Neural cell (in vitro differentiated cells): ENCODE data around the gene KDF1. TPM values are rescaled to one million over a fixed set of nuclear protein-coding genes. Genes with fewer than 3 reads are reported as not detected.

Experiments used
- H2AFZ ChIP-seq: fragments of 200-600, 300-800 bp; sonication (generic), shearing (Covaris generic); 2 replicates; pipeline ENCODE4 v1.6.0; 2014; ENCODE audit warnings: low read depth, mild to moderate bottlenecking, antibody characterized with exemption, low read length, moderate library complexity
- H3F3A ChIP-seq: fragments of 200-600 bp; shearing (Covaris generic); 2 replicates; pipeline ENCODE4 v1.6.1; 2016; ENCODE audit warnings: mild to moderate bottlenecking, moderate library complexity, mixed read lengths, antibody characterized with exemption, low read length; ENCODE audit not compliant: insufficient read depth, poor library complexity, severe bottlenecking
- H3K27ac ChIP-seq: fragments of 200-600, 300-800 bp; sonication (generic), shearing (Covaris generic); 2 replicates; pipeline ENCODE4 v1.5.1; 2014; ENCODE audit warnings: mild to moderate bottlenecking, low read length, moderate library complexity
- H3K27me3 ChIP-seq: fragments of 300-800, 200-600 bp; sonication (generic), shearing (Covaris generic); 2 replicates; pipeline ENCODE4 v1.6.0; 2014; ENCODE audit warnings: mild to moderate bottlenecking, low read depth, low read length, moderate library complexity; ENCODE audit not compliant: insufficient read depth
- H3K36me3 ChIP-seq: fragments of 300-800, 200-600 bp; sonication (generic), shearing (Covaris generic); 2 replicates; pipeline ENCODE4 v1.5.1; 2014; ENCODE audit warnings: mild to moderate bottlenecking, antibody characterized with exemption, low read length, moderate library complexity; ENCODE audit not compliant: insufficient read depth
- H3K4me2 ChIP-seq: fragments of 300-800, 200-600 bp; sonication (generic), shearing (Covaris generic); 2 replicates; pipeline ENCODE4 v1.6.0; 2014; ENCODE audit warnings: mild to moderate bottlenecking, low read length
- H3K4me3 ChIP-seq: fragments of 300-800, 200-600 bp; sonication (generic), shearing (Covaris generic); 2 replicates; pipeline ENCODE4 v1.5.1; 2014; ENCODE audit warnings: mild to moderate bottlenecking, low read length, moderate library complexity
- H3K79me2 ChIP-seq: fragments of 200-600 bp; shearing (Covaris generic); replicated peaks from 2 replicates; pipeline ENCODE4 v1.6.0; 2014; ENCODE audit warnings: mild to moderate bottlenecking, low read length, moderate library complexity; ENCODE audit not compliant: insufficient read depth
- H3K9ac ChIP-seq: fragments of 300-800, 200-600 bp; sonication (generic), shearing (Covaris generic); 2 replicates; pipeline ENCODE4 v1.6.1; 2016; ENCODE audit warnings: mild to moderate bottlenecking, low read length, mixed read lengths
- H3K9me2 ChIP-seq: fragments of 200-600 bp; shearing (Covaris generic); 2 replicates; pipeline ENCODE4 v1.6.1; 2016; ENCODE audit warnings: mild to moderate bottlenecking, low read length, mixed read lengths; ENCODE audit not compliant: insufficient read depth
- H3K9me3 ChIP-seq: fragments of 200-600, 300-800 bp; sonication (generic), shearing (Covaris generic); 2 replicates; pipeline ENCODE4 v1.6.1; 2016; ENCODE audit warnings: mild to moderate bottlenecking, mixed run types, low read length, moderate library complexity, mixed read lengths
- H4K20me1 ChIP-seq: fragments of 200-600 bp; shearing (Covaris generic); 2 replicates; pipeline ENCODE4 v1.6.1; 2016; ENCODE audit warnings: mild to moderate bottlenecking, mixed run types; ENCODE audit not compliant: insufficient read depth
- CTCF ChIP-seq: fragments of 450-650 bp; IDR thresholded peaks from 2 replicates; pipeline ENCODE4 v1.5.1; 2014; ENCODE audit warnings: antibody characterized with exemption, mild to moderate bottlenecking, moderate library complexity; ENCODE audit not compliant: poor library complexity, severe bottlenecking
- EP300 ChIP-seq: fragments of 450-650 bp; conservative IDR thresholded peaks from 2 replicates; pipeline ENCODE4 v1.6.1; 2014; ENCODE audit warnings: antibody characterized with exemption, mild to moderate bottlenecking, moderate library complexity; ENCODE audit not compliant: poor library complexity, severe bottlenecking
- EZH2 ChIP-seq: fragments of 200-600, 300-800 bp; shearing (Covaris generic), sonication (generic); IDR thresholded peaks from 2 replicates; pipeline ENCODE4 v1.6.1; 2014; ENCODE audit warnings: antibody characterized with exemption, low read length, borderline replicate concordance, mild to moderate bottlenecking; ENCODE audit not compliant: insufficient read depth, poor library complexity, severe bottlenecking
- MXI1 ChIP-seq: fragments of 450-650 bp; conservative IDR thresholded peaks from 2 replicates; pipeline ENCODE4 v1.6.1; 2014; ENCODE audit warnings: antibody characterized with exemption, mild to moderate bottlenecking; ENCODE audit not compliant: poor library complexity, severe bottlenecking
- POLR2AphosphoS5 ChIP-seq: IDR thresholded peaks from 2 replicates; pipeline ENCODE4 v1.6.1; 2012
- RAD21 ChIP-seq: fragments of 450-650 bp; conservative IDR thresholded peaks from 2 replicates; pipeline ENCODE4 v1.6.1; 2014; ENCODE audit warnings: antibody characterized with exemption, mild to moderate bottlenecking, moderate library complexity
- REST ChIP-seq: IDR thresholded peaks from 2 replicates; pipeline ENCODE4 v1.6.1; 2012; ENCODE audit warnings: borderline replicate concordance
- SMC3 ChIP-seq: fragments of 450-650 bp; conservative IDR thresholded peaks from 2 replicates; pipeline ENCODE4 v1.6.1; 2014; ENCODE audit warnings: antibody characterized with exemption, mild to moderate bottlenecking, moderate library complexity; ENCODE audit not compliant: poor library complexity
- TAF1 ChIP-seq: IDR thresholded peaks from 2 replicates; pipeline ENCODE4 v1.6.1; 2012; ENCODE audit warnings: low read depth
- polyA plus RNA-seq: library from polyadenylated mRNA; depleted of rRNA; stranded (reverse); fragments of >200 nt; gene quantifications from 2 replicates; pipeline ENCODE4 v1.2.3, GENCODE V29; 2014

The KDF1 gene
- polyA plus RNA-seq, 1 donor from 2014 or later, result not detected

GRCh38 chr1:26950602-26951001 is 9.7 kb downstream of the KDF1 start:
- Histone ChIP-seq H3K4me3 (no peak overlapping the region), H3K36me3 (no peaks in the 10 kb centered on the region), H2AFZ (no peak overlapping the region), H4K20me1 (no peaks in the 10 kb centered on the region), H3K27me3 (no peaks in the 10 kb centered on the region), H3K9me2 (no peaks in the 10 kb centered on the region), H3K4me2 (no peak overlapping the region), H3K79me2 (no peaks in the 10 kb centered on the region), H3F3A (no peaks in the 10 kb centered on the region), H3K9ac (no peak overlapping the region), H3K27ac (no peak overlapping the region), H3K9me3 (no peaks in the 10 kb centered on the region)
- TF ChIP-seq EZH2, result no peak
- TF ChIP-seq CTCF, result no peak
- no peak for TF ChIP-seq REST
- no peak for TF ChIP-seq EP300
- no peak for TF ChIP-seq SMC3
- TF ChIP-seq MXI1, result no peak
- TF ChIP-seq TAF1, result no peak
- no peak for TF ChIP-seq POLR2AphosphoS5
- TF ChIP-seq RAD21, result no peak

- no peak for TF ChIP-seq EP300
- TF ChIP-seq SMC3, result no peak
- no peak for TF ChIP-seq TAF1
- TF ChIP-seq CTCF, result no peak
- no peak for TF ChIP-seq RAD21
- no peak for TF ChIP-seq EZH2
- TF ChIP-seq POLR2AphosphoS5, result no peak
- no peak for TF ChIP-seq MXI1
- TF ChIP-seq REST, result no peak
- H3K27ac ChIP-seq, result no peak overlapping the region
- no peak overlapping the region for H2AFZ ChIP-seq
- no peaks in the 10 kb centered on the region for H3K27me3 ChIP-seq
- H3K79me2 ChIP-seq, result no peaks in the 10 kb centered on the region
- H3K9ac ChIP-seq, result no peak overlapping the region
- no peaks in the 10 kb centered on the region for H3F3A ChIP-seq
- no peak overlapping the region for H3K4me3 ChIP-seq
- H3K36me3 ChIP-seq, result no peaks in the 10 kb centered on the region
- H4K20me1 ChIP-seq, result no peaks in the 10 kb centered on the region
- no peak overlapping the region for H3K4me2 ChIP-seq
- H3K9me3 ChIP-seq, result no peaks in the 10 kb centered on the region
- H3K9me2 ChIP-seq, result no peaks in the 10 kb centered on the region
Observed at GRCh38 chr1:26949926-26950319, 10.3 kb downstream of the KDF1 start.
